DND-41 (cell line): ENCODE results near the gene WDR11.

Experiments used
- ATAC-seq: fragments of 200-7000 bp; cut with Tn5 transposase; 3 replicates; pipeline ENCODE4 v1.9.1; 2021; ENCODE audit warnings: low read depth; ENCODE audit not compliant: insufficient read depth
- DNase-seq: peaks from one replicate; pipeline ENCODE4 v3.0.0-alpha.2; 2020
- H2AFZ ChIP-seq: 2 replicates; pipeline ENCODE4 v1.6.0; 2012; ENCODE audit warnings: low read depth, low read length
- H3K27ac ChIP-seq: 2 replicates; pipeline ENCODE4 v1.5.1; 2012; ENCODE audit warnings: low read length, inconsistent platforms
- H3K27me3 ChIP-seq: fragments of 200-600 bp; sonication (generic); 2 replicates; pipeline ENCODE4 v1.6.0; 2012; ENCODE audit warnings: low read length, mild to moderate bottlenecking, inconsistent platforms; ENCODE audit not compliant: insufficient read depth, poor library complexity
- H3K36me3 ChIP-seq: 2 replicates; pipeline ENCODE4 v1.5.1; 2012; ENCODE audit warnings: low read length, inconsistent platforms; ENCODE audit not compliant: insufficient read depth
- H3K4me1 ChIP-seq: 2 replicates; pipeline ENCODE4 v1.5.1; 2012; ENCODE audit warnings: mild to moderate bottlenecking, low read length; ENCODE audit not compliant: insufficient read depth
- H3K4me2 ChIP-seq: 2 replicates; pipeline ENCODE4 v1.6.0; 2012; ENCODE audit warnings: mild to moderate bottlenecking, moderate library complexity, low read length, inconsistent platforms; ENCODE audit not compliant: insufficient read depth
- H3K4me3 ChIP-seq, 2 experiments: fragments of 200-600 bp in 1 of 2; shearing (Covaris generic) in 1 of 2; 2 replicates each; pipeline ENCODE4 v1.5.1; 2012 to 2016; ENCODE audit warnings: inconsistent platforms in 2 of 2, low read length in 2 of 2, mild to moderate bottlenecking in 2 of 2, low read depth in 1 of 2, moderate library complexity in 1 of 2
- H3K79me2 ChIP-seq: 2 replicates; pipeline ENCODE4 v1.6.0; 2012; ENCODE audit warnings: low read length, inconsistent platforms; ENCODE audit not compliant: insufficient read depth
- H3K9ac ChIP-seq: 2 replicates; pipeline ENCODE4 v1.6.0; 2012; ENCODE audit warnings: low read depth, mild to moderate bottlenecking, inconsistent platforms, low read length, moderate library complexity
- H3K9me3 ChIP-seq: 2 replicates; pipeline ENCODE4 v1.5.1; 2012; ENCODE audit warnings: low read length, moderate library complexity, mild to moderate bottlenecking, inconsistent platforms; ENCODE audit not compliant: insufficient read depth, severe bottlenecking
- H4K20me1 ChIP-seq: 2 replicates; pipeline ENCODE4 v1.6.0; 2012; ENCODE audit warnings: low read length; ENCODE audit not compliant: insufficient read depth
- CTCF ChIP-seq: IDR thresholded peaks from 2 replicates; pipeline ENCODE4 v1.5.1; 2012; ENCODE audit warnings: borderline replicate concordance, low read length, moderate library complexity, mild to moderate bottlenecking; ENCODE audit not compliant: poor library complexity, severe bottlenecking; ENCODE audit errors: extremely low read depth
- EZH2 ChIP-seq: IDR thresholded peaks from 3 replicates; pipeline ENCODE4 v1.6.1; 2012; ENCODE audit warnings: borderline replicate concordance, low read depth, mild to moderate bottlenecking, moderate library complexity, low read length, inconsistent platforms; ENCODE audit not compliant: severe bottlenecking

Gene WDR11

GRCh38 chr10:120887482-120887881 lies 36.3 kb downstream of the WDR11 start:
- no peaks in the 10 kb centered on the region for H3K27me3 ChIP-seq
- peaks cover 46% of the 10 kb centered on the region for H3K36me3 ChIP-seq
- no peak overlapping the region for H3K4me2 ChIP-seq
- no peak overlapping the region for H2AFZ ChIP-seq
- DNase-seq, result no peak
- H3K4me1 ChIP-seq, result no peaks in the 10 kb centered on the region
- ATAC-seq, result no peak
- H3K27ac ChIP-seq, result no peak overlapping the region
- H4K20me1 ChIP-seq, result no peaks in the 10 kb centered on the region
- no peak overlapping the region for H3K9ac ChIP-seq
- no peak overlapping the region for H3K4me3 ChIP-seq
- no peaks in the 10 kb centered on the region for H3K79me2 ChIP-seq
- no peaks in the 10 kb centered on the region for H3K9me3 ChIP-seq
- no peak for TF ChIP-seq EZH2
- no peak for TF ChIP-seq CTCF

- no peak for DNase-seq
- TF ChIP-seq EZH2, result no peak
- no peak for TF ChIP-seq CTCF
Measured at GRCh38 chr10:120891365-120891764, 40.2 kb downstream of the WDR11 start.

GRCh38 chr10:120894556-120894955 lies 43.4 kb downstream of the WDR11 start:
- Histone ChIP-seq H3K27ac (no peak overlapping the region), H4K20me1 (no peaks in the 10 kb centered on the region), H3K4me1 (peaks cover 18% of the 10 kb centered on the region), H3K27me3 (no peaks in the 10 kb centered on the region), H3K9me3 (no peaks in the 10 kb centered on the region), H3K79me2 (no peaks in the 10 kb centered on the region), H3K4me3 (no peak overlapping the region), H2AFZ (no peak overlapping the region), H3K4me2 (no peak overlapping the region), H3K9ac (no peak overlapping the region), H3K36me3 (peaks cover 31% of the 10 kb centered on the region)
- TF ChIP-seq CTCF (no peak), EZH2 (no peak)
- no peak for DNase-seq
- ATAC-seq, result no peak

More at GRCh38 chr10:120891365-120891764, 40.2 kb downstream of the WDR11 start:
- Histone ChIP-seq H3K9ac (no peak overlapping the region), H3K27me3 (no peaks in the 10 kb centered on the region), H3K4me2 (no peak overlapping the region), H3K4me3 (no peak overlapping the region), H3K4me1 (peaks cover 4% of the 10 kb centered on the region), H2AFZ (no peak overlapping the region), H3K27ac (no peak overlapping the region), H3K9me3 (no peaks in the 10 kb centered on the region), H3K79me2 (no peaks in the 10 kb centered on the region), H3K36me3 (peaks cover 41% of the 10 kb centered on the region), H4K20me1 (no peaks in the 10 kb centered on the region)
- ATAC-seq, result no peak

- peak overlapping the region; percentile 49; the same call in 1 of the 2 replicates for H3K27ac ChIP-seq
- H3K9ac ChIP-seq, result no peak overlapping the region
- peak; percentile 88 for ATAC-seq
- no peaks in the 10 kb centered on the region for H3K27me3 ChIP-seq
- no peaks in the 10 kb centered on the region for H4K20me1 ChIP-seq
- peaks cover 24% of the 10 kb centered on the region; the same call in 1 of the 2 replicates for H3K36me3 ChIP-seq
- H2AFZ ChIP-seq, result 0 out of 2 replicates have a peak overlapping the region, but pooled peaks have one; percentile 8
- TF ChIP-seq EZH2 (no peak), CTCF (no peak)
- no peak overlapping the region for H3K4me3 ChIP-seq
- peak overlapping the region; percentile 12; the same call in 1 of the 2 replicates for H3K4me2 ChIP-seq
- H3K79me2 ChIP-seq, result no peaks in the 10 kb centered on the region
- DNase-seq, result no peak
- H3K4me1 ChIP-seq, result peaks cover 18% of the 10 kb centered on the region
- H3K9me3 ChIP-seq, result no peaks in the 10 kb centered on the region
Measured at GRCh38 chr10:120897343-120897742, 46.2 kb downstream of the WDR11 start.
